ENCODE data around the gene ADISSP. TPM values are rescaled to one million over a fixed set of nuclear protein-coding genes. Genes with fewer than 3 reads are reported as not detected.

ADISSP gene
- total RNA-seq, 1 donor = 18.5 TPM

DNA sequence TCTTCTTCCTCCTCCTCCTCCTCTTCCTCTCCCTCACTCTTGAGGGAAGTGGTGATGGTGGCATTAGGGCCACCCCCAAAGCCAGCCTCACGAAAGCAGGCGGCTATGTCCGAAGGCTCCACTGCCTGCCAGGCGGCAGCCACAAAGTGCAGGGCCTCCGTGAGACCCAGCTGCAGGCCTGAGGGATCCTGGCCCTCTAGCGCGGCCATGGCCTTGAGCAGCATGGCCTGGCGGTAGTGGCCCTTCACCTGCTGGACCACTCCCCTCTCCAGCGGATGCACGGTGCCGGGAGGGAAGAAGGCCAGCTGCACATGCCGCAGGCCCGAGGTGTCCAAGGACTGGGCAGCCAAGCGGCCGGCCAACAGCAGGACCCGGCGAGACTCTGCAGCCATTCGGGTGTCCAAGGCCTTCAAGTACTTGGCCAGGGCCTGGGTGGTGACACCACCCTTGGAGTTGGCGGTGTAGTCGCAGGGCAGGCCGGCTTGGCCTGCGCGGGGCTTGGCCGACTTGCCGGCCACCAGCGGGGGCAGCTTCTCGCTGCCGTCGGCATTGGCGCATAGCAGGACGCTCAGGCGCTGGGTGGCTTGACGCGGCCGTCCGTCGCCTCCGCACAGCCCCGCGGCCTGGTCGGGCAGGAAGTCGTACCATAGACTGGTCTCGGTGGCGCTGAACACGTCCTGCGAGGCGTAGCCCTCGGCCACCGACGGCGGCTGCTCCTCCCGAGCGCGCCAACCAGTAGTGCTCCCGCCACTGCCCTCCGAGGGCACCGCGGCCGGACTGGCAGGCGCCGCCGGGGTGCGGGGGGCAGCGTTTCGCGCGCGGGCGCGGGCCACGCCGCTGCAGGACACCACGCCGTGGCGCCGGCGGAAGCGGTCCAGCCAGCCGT, 17.9 kb upstream of the ADISSP start:
- Histone ChIP-seq H3K79me2 (ENCODE audit: insufficient read depth, low read length) (peaks cover 35% of the 10 kb centered on the region), H3K27me3 (ENCODE audit: insufficient read depth, low read length) (no peaks in the 10 kb centered on the region), H2AFZ (ENCODE audit: low read length) (no peak overlapping the region), H3K36me3 (ENCODE audit: insufficient read depth, low read length) (peaks cover 5% of the 10 kb centered on the region), H4K20me1 (ENCODE audit: insufficient read depth, low read length) (peaks cover 39% of the 10 kb centered on the region), H3K4me1 (ENCODE audit: insufficient read depth, low read length) (peaks cover 26% of the 10 kb centered on the region), H3K9me3 (ENCODE audit: low read depth, low read length) (no peaks in the 10 kb centered on the region), H3K27ac (ENCODE audit: low read depth, low read length) (peak overlapping the region; percentile 56), H3K4me2 (ENCODE audit: insufficient read depth, low read length) (peak overlapping the region; percentile 87), H3K4me3 (ENCODE audit: insufficient read depth, low read length) (peak overlapping the region; percentile 79)
- TF ChIP-seq, protein P1, sequence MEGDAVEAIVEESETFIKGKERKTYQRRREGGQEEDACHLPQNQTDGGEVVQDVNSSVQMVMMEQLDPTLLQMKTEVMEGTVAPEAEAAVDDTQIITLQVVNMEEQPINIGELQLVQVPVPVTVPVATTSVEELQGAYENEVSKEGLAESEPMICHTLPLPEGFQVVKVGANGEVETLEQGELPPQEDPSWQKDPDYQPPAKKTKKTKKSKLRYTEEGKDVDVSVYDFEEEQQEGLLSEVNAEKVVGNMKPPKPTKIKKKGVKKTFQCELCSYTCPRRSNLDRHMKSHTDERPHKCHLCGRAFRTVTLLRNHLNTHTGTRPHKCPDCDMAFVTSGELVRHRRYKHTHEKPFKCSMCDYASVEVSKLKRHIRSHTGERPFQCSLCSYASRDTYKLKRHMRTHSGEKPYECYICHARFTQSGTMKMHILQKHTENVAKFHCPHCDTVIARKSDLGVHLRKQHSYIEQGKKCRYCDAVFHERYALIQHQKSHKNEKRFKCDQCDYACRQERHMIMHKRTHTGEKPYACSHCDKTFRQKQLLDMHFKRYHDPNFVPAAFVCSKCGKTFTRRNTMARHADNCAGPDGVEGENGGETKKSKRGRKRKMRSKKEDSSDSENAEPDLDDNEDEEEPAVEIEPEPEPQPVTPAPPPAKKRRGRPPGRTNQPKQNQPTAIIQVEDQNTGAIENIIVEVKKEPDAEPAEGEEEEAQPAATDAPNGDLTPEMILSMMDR (IDR thresholded peaks at IDR 0.05; ENCODE audit: extremely low read depth, low read depth, low read length) = no peak
- peak; percentile 92 for DNase-seq (ENCODE audit: insufficient read length, low spot score, missing footprints)

DNA sequence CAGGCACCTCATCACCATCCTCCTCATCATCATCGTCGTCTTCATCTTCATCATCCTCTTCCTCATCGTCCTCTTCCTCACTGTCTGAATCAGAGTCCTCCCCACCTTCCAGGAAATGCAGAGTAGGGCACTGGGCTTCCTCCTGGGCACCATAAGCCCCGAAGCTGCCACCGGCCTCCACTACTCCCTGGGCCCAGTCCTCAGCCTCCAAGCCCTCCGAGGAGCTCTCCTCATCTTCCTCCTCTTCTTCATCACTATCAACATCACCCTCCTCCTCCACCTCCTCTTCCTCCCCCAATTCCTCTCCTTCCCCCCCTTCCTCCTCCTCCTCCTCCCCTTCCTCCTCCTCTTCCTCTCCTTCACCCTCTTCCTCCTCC, 17.3 kb upstream of the ADISSP start:
- H3K27ac ChIP-seq (ENCODE audit: low read depth, low read length) = peak overlapping the region; percentile 31
- no peak for DNase-seq (ENCODE audit: insufficient read length, low spot score, missing footprints)

DNA sequence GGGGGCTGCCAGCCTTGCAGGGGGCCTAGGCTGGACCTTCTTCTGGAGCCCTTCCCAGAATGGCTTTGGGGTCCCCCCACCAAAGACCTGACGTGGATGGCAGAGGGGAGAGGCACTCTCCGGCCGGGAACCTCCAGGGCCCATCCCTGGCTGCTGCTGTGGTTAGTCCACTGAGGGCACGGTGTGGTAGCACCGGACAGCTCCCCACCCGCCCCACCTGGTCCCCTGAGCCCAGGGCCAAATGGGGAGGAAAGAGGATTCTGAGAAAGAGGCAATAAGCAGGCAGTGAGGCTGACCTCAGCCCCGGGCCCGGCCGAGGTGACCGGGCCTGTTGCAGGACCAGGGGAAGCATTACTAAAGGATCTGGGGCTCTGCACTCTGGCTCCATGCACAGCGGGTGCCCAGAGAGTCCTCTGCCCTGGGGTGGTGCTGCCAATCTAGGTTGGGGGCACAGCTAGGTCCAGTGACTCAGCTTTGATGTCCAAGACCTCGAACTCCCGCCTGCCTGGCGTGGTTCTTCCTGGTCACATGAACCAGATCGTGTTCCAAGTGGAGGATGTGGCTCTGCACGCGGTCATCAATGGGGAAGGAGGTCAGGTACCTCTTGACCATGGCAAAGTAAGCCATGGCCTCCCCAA, 16.8 kb upstream of the ADISSP start:
- TF ChIP-seq, protein P1 (IDR thresholded peaks at IDR 0.05; ENCODE audit: extremely low read depth, low read depth, low read length) = no peak
- no peak overlapping the region for H2AFZ ChIP-seq (ENCODE audit: low read length)
- peak overlapping the region; percentile 79 for H3K4me3 ChIP-seq (ENCODE audit: insufficient read depth, low read length)
- peak; percentile 89 for DNase-seq (ENCODE audit: insufficient read length, low spot score, missing footprints)
- peaks cover 5% of the 10 kb centered on the region for H3K36me3 ChIP-seq (ENCODE audit: insufficient read depth, low read length)
- peaks cover 35% of the 10 kb centered on the region for H3K79me2 ChIP-seq (ENCODE audit: insufficient read depth, low read length)
- peaks cover 39% of the 10 kb centered on the region for H4K20me1 ChIP-seq (ENCODE audit: insufficient read depth, low read length)
- H3K4me2 ChIP-seq (ENCODE audit: insufficient read depth, low read length) = peak overlapping the region; percentile 87
- no peaks in the 10 kb centered on the region for H3K27me3 ChIP-seq (ENCODE audit: insufficient read depth, low read length)
- H3K9me3 ChIP-seq (ENCODE audit: low read depth, low read length) = no peaks in the 10 kb centered on the region
- peak overlapping the region; percentile 31 for H3K27ac ChIP-seq (ENCODE audit: low read depth, low read length)
- H3K4me1 ChIP-seq (ENCODE audit: insufficient read depth, low read length) = peaks cover 26% of the 10 kb centered on the region

More for the DNA sequence above, 17.3 kb upstream of the ADISSP start:
- Histone ChIP-seq H3K4me1 (ENCODE audit: insufficient read depth, low read length) (peaks cover 26% of the 10 kb centered on the region), H3K9me3 (ENCODE audit: low read depth, low read length) (no peaks in the 10 kb centered on the region), H2AFZ (ENCODE audit: low read length) (no peak overlapping the region), H3K27me3 (ENCODE audit: insufficient read depth, low read length) (no peaks in the 10 kb centered on the region), H3K36me3 (ENCODE audit: insufficient read depth, low read length) (peaks cover 5% of the 10 kb centered on the region), H4K20me1 (ENCODE audit: insufficient read depth, low read length) (peaks cover 39% of the 10 kb centered on the region), H3K4me2 (ENCODE audit: insufficient read depth, low read length) (peak overlapping the region; percentile 87), H3K79me2 (ENCODE audit: insufficient read depth, low read length) (peaks cover 35% of the 10 kb centered on the region), H3K4me3 (ENCODE audit: insufficient read depth, low read length) (peak overlapping the region; percentile 79)
- TF ChIP-seq, protein P1 (IDR thresholded peaks at IDR 0.05; ENCODE audit: extremely low read depth, low read depth, low read length) = no peak

All from osteoblast (primary cell).